Measurements from ENCODE around the gene MRC2.
"Not testable (repeated sequence)": the region's sequence is repeated elsewhere in the genome, so short reads cannot be mapped to it uniquely, and the experiment has no call there.

The MRC2 gene

GRCh38 chr17:62674363-62674739 lies 46.9 kb downstream of the MRC2 start:
- DNase-seq, result no peak
- in situ Hi-C loops (cut with HindIII; ENCODE audit: low pct_ligation_motif_present, low pct_unique_long_range_greater_than_20kb, low sequenced_read_pairs), result no loop called here

DNA sequence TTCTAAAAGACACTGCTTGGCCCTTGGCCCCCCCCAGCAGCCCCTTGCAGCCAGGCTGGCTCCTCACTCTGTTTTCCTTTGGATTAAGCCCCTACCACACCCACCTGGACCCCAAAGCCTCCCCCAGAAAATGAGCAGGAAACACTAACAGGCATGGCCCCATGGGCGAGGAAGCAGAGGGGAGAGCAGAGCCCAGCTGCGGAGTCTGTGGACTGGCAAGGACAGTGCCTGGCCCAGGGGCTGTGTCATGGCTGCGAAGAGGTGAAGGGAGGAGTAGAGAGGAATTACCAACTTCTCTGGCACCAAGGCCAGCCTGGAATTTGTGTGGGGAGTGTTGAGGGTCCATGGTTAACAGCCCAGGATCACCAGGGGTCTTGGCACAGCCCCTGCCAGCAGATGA lies 47.4 kb downstream of the MRC2 start:
- DNase-seq, result no peak
- in situ Hi-C loops (cut with HindIII; ENCODE audit: low pct_ligation_motif_present, low pct_unique_long_range_greater_than_20kb, low sequenced_read_pairs), result no loop called here

DNA sequence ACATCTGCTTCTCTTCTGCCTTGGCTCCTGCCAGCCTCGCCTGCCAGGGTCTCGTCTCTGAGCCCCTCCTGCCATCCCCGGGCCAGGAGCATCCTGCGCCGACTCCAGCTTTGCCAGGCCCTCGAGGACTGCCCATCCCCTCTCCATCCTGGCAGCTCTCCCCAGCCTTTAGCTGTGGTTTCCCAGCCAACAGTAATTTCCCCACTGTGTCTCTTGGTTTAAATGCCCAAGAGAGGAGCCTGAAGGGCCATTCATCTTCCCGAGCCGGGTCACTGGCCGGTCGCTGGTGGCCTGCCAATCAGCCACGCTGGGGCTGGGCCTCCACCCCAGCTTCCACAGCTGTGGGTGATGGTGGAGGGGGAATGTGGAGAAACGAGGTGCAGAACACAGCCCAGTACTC lies 47.8 kb downstream of the MRC2 start:
- in situ Hi-C loops (cut with HindIII; ENCODE audit: low pct_ligation_motif_present, low pct_unique_long_range_greater_than_20kb, low sequenced_read_pairs), result no loop called here
- DNase-seq, result no peak

DNA sequence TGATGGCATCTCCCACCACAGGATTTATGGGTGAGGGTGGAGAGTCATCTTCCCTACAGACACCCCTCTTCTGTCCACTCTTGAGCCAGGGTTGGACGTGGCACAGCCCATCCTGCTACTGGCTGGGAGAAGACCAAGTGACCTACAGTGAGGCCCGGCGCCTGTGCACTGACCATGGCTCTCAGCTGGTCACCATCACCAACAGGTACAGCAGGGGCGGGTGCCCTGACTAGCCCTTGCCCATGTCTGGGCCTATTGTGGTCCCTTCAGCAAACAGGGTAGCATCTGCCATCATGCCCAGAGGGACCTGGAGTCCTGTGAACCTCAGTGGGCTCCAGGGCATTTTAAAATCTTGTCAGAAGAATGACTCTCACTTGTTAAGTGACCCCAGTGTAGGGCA lies 48.2 kb downstream of the MRC2 start:
- no peak for DNase-seq
- in situ Hi-C loops (cut with HindIII; ENCODE audit: low pct_ligation_motif_present, low pct_unique_long_range_greater_than_20kb, low sequenced_read_pairs), result no loop called here

DNA sequence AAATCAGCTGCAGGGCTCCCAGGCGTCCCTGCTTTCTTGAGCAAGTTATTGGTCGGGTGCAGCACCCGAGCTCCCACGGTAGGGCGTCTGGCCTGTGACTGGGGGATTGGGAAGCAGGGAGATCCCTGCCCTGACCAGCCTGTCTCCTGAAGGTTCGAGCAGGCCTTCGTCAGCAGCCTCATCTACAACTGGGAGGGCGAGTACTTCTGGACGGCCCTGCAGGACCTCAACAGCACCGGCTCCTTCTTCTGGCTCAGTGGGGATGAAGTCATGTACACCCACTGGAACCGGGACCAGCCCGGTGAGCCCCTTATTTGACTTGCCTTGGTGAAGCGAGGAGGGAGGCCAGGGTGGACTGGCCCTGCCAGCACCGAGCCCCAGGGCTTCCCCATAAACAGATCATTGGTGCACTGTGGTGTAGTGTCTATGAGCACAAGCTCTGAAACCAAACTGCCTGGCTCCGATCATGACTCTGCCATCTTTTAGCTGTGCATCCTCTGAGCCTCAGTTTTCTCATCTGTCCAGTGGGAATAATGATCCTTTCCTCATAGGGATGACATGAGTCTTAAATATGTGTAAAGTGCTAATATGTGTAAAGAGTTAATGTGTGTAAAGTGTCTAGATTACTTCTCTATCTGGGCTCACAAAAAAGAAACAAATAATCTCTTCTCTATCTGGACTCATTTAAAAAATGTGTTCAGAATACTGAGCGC lies 48.9 kb downstream of the MRC2 start:
- no peak for DNase-seq
- in situ Hi-C loops (cut with HindIII; ENCODE audit: low pct_ligation_motif_present, low pct_unique_long_range_greater_than_20kb, low sequenced_read_pairs), result no loop called here

DNA sequence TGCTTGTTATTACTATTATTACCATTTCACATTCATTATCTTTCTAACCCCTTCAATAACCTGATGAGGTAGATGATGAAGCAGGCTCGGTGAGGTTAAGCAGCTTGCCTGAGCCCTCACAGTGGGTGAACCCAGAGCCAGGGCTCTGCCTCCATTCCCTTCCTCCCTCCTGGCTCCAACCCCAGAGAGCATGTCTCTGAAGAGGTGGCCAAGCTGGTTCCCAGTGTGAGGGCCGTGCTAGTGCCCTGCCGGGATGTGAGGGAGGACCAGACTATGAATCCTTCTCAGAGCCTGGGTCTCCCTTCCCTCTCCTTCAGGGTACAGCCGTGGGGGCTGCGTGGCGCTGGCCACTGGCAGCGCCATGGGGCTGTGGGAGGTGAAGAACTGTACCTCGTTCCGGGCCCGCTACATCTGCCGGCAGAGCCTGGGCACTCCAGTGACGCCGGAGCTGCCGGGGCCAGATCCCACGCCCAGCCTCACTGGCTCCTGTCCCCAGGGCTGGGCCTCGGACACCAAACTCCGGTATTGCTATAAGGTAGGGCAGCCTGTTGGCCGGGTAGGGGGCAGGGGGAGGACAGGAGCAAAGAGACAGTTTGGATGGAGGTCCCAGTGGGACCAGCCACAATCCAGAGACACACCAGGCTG lies 49.6 kb downstream of the MRC2 start:
- in situ Hi-C loops (cut with HindIII; ENCODE audit: low pct_ligation_motif_present, low pct_unique_long_range_greater_than_20kb, low sequenced_read_pairs), result no loop called here

GRCh38 chr17:62678214-62678919 lies 50.9 kb downstream of the MRC2 start:
- in situ Hi-C loops (cut with HindIII; ENCODE audit: low pct_ligation_motif_present, low pct_unique_long_range_greater_than_20kb, low sequenced_read_pairs), result no loop called here
- no peak for DNase-seq

More for the DNA sequence above, 49.6 kb downstream of the MRC2 start:
- DNase-seq, result no peak

- in situ Hi-C loops (cut with HindIII; ENCODE audit: low pct_ligation_motif_present, low pct_unique_long_range_greater_than_20kb, low sequenced_read_pairs), result no loop called here
Observed at GRCh38 chr17:62679866-62680377, 52.5 kb downstream of the MRC2 start.

DNA sequence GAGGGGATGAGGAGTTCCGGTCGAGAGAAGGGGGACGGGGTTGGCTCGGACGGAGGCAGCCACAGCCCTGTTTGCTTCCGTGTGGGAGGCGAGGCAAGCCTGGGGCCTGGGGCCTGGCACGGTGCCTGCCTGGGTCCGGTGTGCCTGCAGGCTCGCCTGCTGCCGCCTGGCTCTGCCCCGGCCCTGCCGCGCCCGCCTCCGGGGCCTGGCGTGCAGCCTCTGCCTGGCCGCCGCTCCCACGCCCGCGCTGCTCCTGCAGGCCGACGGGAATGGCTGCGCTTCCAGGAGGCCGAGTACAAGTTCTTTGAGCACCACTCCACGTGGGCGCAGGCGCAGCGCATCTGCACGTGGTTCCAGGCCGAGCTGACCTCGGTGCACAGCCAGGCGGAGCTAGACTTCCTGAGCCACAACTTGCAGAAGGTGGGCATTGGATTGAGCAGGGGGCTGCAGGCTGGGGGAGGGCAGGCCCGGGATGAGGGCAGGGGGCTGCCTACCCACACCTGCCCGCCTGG lies 53.1 kb downstream of the MRC2 start:
- DNase-seq, result no peak
- in situ Hi-C loops (cut with HindIII; ENCODE audit: low pct_ligation_motif_present, low pct_unique_long_range_greater_than_20kb, low sequenced_read_pairs), result no loop called here

More at GRCh38 chr17:62679866-62680377, 52.5 kb downstream of the MRC2 start:
- DNase-seq, result no peak

DNA sequence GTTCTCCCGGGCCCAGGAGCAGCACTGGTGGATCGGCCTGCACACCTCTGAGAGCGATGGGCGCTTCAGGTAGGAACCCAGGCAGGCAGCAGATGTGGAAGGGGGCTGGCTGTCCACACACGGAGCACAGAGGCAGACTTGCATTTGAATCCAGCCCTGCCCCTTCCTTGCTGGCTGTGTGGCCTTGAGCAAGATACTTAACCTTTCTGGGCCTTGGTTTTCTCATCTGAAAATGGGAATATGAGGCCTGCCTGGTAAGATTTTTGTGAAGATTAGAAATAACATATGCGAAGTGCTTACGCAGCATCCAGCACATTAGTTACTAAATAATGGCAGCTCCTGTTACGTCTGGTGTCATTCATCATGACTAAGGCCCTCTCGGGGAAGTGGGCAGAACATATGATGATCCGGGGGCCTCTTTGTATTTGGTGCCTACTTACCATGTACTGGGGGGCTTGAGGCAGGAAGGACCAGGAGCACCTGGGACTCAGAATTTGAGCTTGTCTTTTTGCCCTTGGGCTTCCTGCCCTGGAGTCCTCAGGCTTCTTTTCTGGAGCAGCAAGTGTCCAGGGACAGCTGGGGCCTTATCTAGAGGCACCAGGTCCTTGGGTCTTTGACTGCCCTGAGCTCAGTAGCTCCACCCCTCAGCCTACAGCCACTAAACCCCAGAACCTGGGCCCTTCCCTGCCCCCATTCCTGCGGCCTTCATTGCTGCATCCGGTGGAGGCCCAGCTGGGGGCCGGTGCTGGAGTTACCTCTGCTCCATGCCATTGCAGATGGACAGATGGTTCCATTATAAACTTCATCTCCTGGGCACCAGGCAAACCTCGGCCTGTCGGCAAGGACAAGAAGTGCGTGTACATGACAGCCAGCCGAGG lies 53.8 kb downstream of the MRC2 start:
- no peak for DNase-seq
- in situ Hi-C loops (cut with HindIII; ENCODE audit: low pct_ligation_motif_present, low pct_unique_long_range_greater_than_20kb, low sequenced_read_pairs), result no loop called here

- in situ Hi-C loops (cut with HindIII; ENCODE audit: low pct_ligation_motif_present, low pct_unique_long_range_greater_than_20kb, low sequenced_read_pairs), result no loop called here
- no peak for DNase-seq
Observed at GRCh38 chr17:62681939-62682381, 54.5 kb downstream of the MRC2 start.

DNA sequence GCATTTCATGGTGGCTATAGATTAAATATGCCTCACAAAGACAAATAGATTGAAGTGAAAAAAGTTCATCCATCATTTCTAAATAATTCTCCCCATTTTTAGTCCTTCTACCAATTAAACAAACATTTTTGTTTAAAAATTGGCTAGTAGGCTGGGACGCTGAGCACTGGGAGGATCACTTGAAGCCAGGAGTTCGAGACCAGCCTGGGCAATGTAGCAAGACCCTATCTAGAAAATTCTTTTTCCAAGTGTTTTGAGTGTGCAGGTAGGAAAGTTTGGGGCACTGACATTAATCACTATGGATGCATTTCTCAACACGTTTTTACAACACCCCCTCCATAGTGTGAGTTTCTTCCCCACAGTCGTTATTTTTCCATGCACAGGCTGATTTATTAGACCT lies 56.7 kb downstream of the MRC2 start:
- no peak for DNase-seq
- in situ Hi-C loops (cut with HindIII; ENCODE audit: low pct_ligation_motif_present, low pct_unique_long_range_greater_than_20kb, low sequenced_read_pairs), result no loop called here

GRCh38 chr17:62687997-62688396 lies 60.5 kb downstream of the MRC2 start:
- in situ Hi-C loops (cut with HindIII; ENCODE audit: low pct_ligation_motif_present, low pct_unique_long_range_greater_than_20kb, low sequenced_read_pairs), result no loop called here
- DNase-seq, result no peak

DNA sequence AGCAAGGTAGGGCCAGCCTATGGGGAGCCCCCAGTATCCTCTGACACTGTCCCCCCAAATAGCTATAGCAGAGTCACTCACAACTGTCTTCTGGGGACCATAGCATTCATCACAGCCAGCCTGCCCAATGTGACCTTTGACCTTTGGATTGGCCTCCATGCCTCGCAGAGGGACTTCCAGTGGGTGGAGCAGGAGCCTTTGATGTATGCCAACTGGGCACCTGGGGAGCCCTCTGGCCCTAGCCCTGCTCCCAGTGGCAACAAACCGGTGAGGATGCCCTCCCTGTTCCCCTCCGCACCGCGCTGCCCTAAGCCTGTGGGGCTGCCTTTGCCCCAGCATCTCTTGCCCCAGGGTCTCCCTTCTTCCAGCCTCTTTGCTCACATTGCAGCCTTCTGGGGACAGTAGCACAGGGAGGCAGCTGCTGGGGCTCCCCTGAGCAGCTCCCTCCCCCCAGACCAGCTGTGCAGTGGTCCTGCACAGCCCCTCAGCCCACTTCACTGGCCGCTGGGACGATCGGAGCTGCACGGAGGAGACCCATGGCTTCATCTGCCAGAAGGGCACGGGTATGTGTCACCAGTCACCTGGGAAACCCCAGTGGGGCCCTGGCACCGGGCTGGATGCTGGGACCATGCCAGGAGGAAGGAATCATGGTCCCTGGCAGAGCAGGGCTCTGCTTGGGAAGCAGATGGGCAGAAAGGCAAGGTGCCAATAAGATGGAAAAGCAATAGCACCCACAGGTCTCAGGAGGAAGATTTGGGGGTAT lies 61.1 kb downstream of the MRC2 start:
- DNase-seq, result no peak
- in situ Hi-C loops (cut with HindIII; ENCODE audit: low pct_ligation_motif_present, low pct_unique_long_range_greater_than_20kb, low sequenced_read_pairs), result no loop called here

- DNase-seq, result no peak
- in situ Hi-C loops (cut with HindIII; ENCODE audit: low pct_ligation_motif_present, low pct_unique_long_range_greater_than_20kb, low sequenced_read_pairs), result no loop called here
Observed at GRCh38 chr17:62689441-62690167, 62.1 kb downstream of the MRC2 start.

- DNase-seq, result no peak
- in situ Hi-C loops (cut with HindIII; ENCODE audit: low pct_ligation_motif_present, low pct_unique_long_range_greater_than_20kb, low sequenced_read_pairs), result no loop called here
Observed at GRCh38 chr17:62690168-62690897, 62.9 kb downstream of the MRC2 start.

DNA sequence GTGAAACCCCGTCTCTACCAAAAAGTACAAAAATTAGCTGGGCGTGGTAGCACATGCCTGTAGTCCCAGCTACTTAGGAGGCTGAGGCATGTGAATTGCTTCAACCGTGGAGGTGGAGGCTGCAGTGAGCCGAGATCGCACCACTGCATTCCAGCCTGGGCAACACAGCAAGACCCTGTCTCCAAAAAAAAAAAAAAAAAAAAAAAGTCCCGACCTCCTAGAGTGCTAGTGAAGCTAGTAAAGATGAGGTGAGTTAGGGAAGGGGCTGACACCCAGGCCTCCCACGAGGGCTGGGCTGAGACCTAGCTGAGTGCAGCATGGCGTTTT lies 64.1 kb downstream of the MRC2 start:
- in situ Hi-C loops (cut with HindIII; ENCODE audit: low pct_ligation_motif_present, low pct_unique_long_range_greater_than_20kb, low sequenced_read_pairs); DNase-seq: not testable (repeated sequence)
